WI38 (cell line): ENCODE results near the gene PAX5.

Experiments
- H3K4me3 ChIP-seq: 2 replicates; pipeline ENCODE4 v1.5.1; 2011; ENCODE audit warnings: low read depth, mild to moderate bottlenecking, control low read depth, low read length
- CTCF ChIP-seq: IDR thresholded peaks from 2 replicates; pipeline ENCODE4 v1.5.1; 2012; ENCODE audit warnings: low read depth, mild to moderate bottlenecking, control low read depth, low read length

Gene PAX5

GRCh38 chr9:36898431-36899020 is 135.5 kb downstream of the PAX5 start:
- no peak for TF ChIP-seq CTCF
- H3K4me3 ChIP-seq = no peak overlapping the region

DNA sequence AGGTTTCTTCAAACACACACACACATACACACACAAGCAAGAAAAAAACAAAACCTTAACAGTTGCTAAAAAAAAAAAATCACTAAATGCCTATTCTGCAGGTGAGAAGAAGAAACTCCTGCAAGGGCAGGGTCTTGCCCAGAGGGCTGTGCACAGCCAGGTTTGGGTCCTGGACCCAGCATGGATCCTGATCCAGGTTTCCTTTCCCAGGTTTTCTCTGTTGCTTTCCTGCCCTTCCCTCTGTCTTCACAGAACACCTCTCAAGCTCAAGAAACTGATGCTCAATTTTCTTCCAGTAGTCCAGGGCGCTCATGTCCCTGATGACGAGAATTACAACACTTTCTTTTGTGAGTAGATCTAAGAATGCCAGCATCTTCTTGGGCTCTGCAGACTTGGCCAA is 136.6 kb downstream of the PAX5 start:
- no peak overlapping the region for H3K4me3 ChIP-seq
- TF ChIP-seq CTCF = no peak

- no peak for TF ChIP-seq CTCF
- H3K4me3 ChIP-seq = no peak overlapping the region
Observed at GRCh38 chr9:36897019-36897418, 137.0 kb downstream of the PAX5 start.

- no peak overlapping the region for H3K4me3 ChIP-seq
- TF ChIP-seq CTCF = no peak
Observed at GRCh38 chr9:36896296-36896695, 137.8 kb downstream of the PAX5 start.

DNA sequence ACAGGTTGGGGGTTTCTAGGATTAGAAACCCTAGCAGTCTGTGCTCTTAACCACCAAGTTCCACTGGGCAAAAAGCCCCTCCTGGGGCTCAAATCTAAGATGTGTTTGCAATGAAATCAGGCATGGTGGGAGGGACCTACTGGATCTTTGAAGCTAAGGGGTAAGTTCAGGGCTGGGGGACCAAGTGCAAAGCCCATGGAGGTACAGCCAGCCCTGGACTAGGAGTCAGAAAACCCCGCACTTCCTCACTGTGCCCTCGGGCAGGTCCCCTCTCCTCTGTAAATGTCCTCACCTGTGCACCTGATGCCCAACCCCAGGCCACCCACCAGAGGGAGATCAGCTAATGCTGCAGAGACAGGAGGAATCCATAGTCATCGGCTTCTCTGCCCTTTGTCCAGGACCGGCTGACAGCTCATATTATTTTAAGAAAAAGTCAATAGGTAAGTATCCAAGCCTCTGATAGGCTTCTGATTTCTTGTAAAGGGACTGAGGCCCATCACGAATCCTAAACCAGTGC is 138.3 kb downstream of the PAX5 start:
- no peak overlapping the region for H3K4me3 ChIP-seq
- TF ChIP-seq CTCF = no peak

GRCh38 chr9:36894695-36895310 is 139.3 kb downstream of the PAX5 start:
- no peak overlapping the region for H3K4me3 ChIP-seq
- no peak for TF ChIP-seq CTCF

GRCh38 chr9:36893911-36894310 is 140.2 kb downstream of the PAX5 start:
- TF ChIP-seq CTCF = no peak

More at GRCh38 chr9:36893911-36894310, 140.2 kb downstream of the PAX5 start:
- no peak overlapping the region for H3K4me3 ChIP-seq
